Vagina (tissue), 2 donors: ENCODE measurements around the gene ZBTB22. TPM values are rescaled to one million over a fixed set of nuclear protein-coding genes. Genes with fewer than 3 reads are reported as not detected.
"Not testable (repeated sequence)": the region's sequence is repeated elsewhere in the genome, so short reads cannot be mapped to it uniquely, and the experiment has no call there.

Source experiments
- DNase-seq, 2 donors: peaks; one replicate each; pipeline ENCODE4 v3.0.0-alpha.2; 2017; ENCODE audit errors: extremely low spot score in 2 of 2
- H3K27ac ChIP-seq: fragments of 200-600 bp; sonication (generic); one replicate; pipeline ENCODE4 v1.5.1; 2019
- H3K27me3 ChIP-seq: fragments of 200-600 bp; sonication (generic); one replicate; pipeline ENCODE4 v1.5.1; 2019
- H3K36me3 ChIP-seq, 2 donors: fragments of 200-600 bp; sonication (generic); one replicate each; pipeline ENCODE4 v1.5.1; 2017 to 2019
- H3K4me1 ChIP-seq: fragments of 200-600 bp; sonication (generic); one replicate; pipeline ENCODE4 v1.5.1; 2019
- H3K4me3 ChIP-seq, 2 donors: fragments of 200-600 bp; sonication (generic); 1 replicate in 1 of 2; 2 replicates in 1 of 2; pipeline ENCODE4 v1.5.1; 2016 to 2019
- H3K9me3 ChIP-seq: fragments of 200-600 bp; sonication (generic); one replicate; pipeline ENCODE4 v1.5.1; 2019
- CTCF ChIP-seq, 3 experiments: fragments of 450-650 bp in 2 of 3; fragments of 200-600 bp in 1 of 3; sonication (generic) in 1 of 3; IDR thresholded peaks; one replicate each; pipeline ENCODE4 v1.5.1; 2017 to 2019; ENCODE audit warnings: antibody characterized with exemption in 3 of 3, mild to moderate bottlenecking in 2 of 3, moderate library complexity in 2 of 3
- POLR2A ChIP-seq, 2 donors: fragments of 450-650 bp; IDR thresholded peaks; one replicate each; pipeline ENCODE4 v1.6.1; 2017; ENCODE audit warnings: antibody characterized with exemption in 2 of 2, mild to moderate bottlenecking in 2 of 2, moderate library complexity in 2 of 2
- POLR2AphosphoS5 ChIP-seq, 2 donors: sonication (generic); formaldehyde crosslinking; IDR thresholded peaks; one replicate each; pipeline ENCODE4 v1.9.0; 2017; ENCODE audit warnings: antibody characterized with exemption in 2 of 2, mild to moderate bottlenecking in 2 of 2, low read depth in 1 of 2; ENCODE audit not compliant: insufficient read depth in 1 of 2
- intact Hi-C: fragments of 100-400 bp; cut with DNase I; formaldehyde crosslinking; loops from one replicate; pipeline ENCODE4 v1.15.1; 2023
- total RNA-seq: library from RNA; depleted of rRNA; stranded (reverse); fragments of >200 nt; gene quantifications from one replicate; pipeline ENCODE4 v1.2.3, GENCODE V29; 2016

The ZBTB22 gene
- total RNA-seq, 1 donor from 2014 or later: 18.4 TPM

GRCh38 chr6:33286946-33287914, 30.3 kb downstream of the ZBTB22 start:
- H3K9me3 ChIP-seq: no peaks in the 10 kb centered on the region
- intact Hi-C loops: no loop called here
- no peak for DNase-seq
- H3K4me3 ChIP-seq: no peak overlapping the region
- TF ChIP-seq POLR2AphosphoS5 (IDR thresholded peaks at IDR 0.05; ENCODE audit: insufficient read depth in 1 of 2, low read depth in 1 of 2): no peak
- no peak for TF ChIP-seq POLR2A (IDR thresholded peaks at IDR 0.05)
- no peak for TF ChIP-seq CTCF (IDR thresholded peaks at IDR 0.05)
- H3K27me3 ChIP-seq: no peaks in the 10 kb centered on the region
- H3K4me1 ChIP-seq: peaks cover 28% of the 10 kb centered on the region
- H3K36me3 ChIP-seq: peaks cover 0 to 40% of the 10 kb centered on the region in 2 donors
- no peak overlapping the region for H3K27ac ChIP-seq

DNA sequence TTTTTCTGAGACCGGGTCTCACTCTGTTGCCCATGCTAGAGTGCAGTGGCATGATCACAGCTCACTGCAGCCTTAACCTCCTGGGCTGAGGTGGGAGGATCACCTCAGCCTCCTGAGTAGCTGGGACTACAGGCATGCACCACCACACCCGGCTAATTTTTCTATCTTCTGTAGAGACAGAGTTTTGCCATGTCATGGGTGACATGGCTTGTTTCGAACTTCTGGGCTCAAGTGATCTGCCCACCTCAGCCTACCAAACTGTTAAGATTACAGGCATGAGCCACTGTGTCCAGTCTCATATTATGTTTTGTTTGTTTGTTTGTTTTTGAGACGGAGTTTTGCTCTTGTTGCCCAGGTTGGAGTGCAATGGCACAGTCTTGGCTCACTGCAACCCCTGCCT, 32.3 kb downstream of the ZBTB22 start:
- Histone ChIP-seq H3K36me3 (peaks cover 0 to 32% of the 10 kb centered on the region in 2 donors), H3K4me1 (peaks cover 20% of the 10 kb centered on the region)
- H3K4me3 ChIP-seq, intact Hi-C loops, H3K9me3 ChIP-seq, DNase-seq, H3K27ac ChIP-seq, H3K27me3 ChIP-seq: not testable (repeated sequence)

DNA sequence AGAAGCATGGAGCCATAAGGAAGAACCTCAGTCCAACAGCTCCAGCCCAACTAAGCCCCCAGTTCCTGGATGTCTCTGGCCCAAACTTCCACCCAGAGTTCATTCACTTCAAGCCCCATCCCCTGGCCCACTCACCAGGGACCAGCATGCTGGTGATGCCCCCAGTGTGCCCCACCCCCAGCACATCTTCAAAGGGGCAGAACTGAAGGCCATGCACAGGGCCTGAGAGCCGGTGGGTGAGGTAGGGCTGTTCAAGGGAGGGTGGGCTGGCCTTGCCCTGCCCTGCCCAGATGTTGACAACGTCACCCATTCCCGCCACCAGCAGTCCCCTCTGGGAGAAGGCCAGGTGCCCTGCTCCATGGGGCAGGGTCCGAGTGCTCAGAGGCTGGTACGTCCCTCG, 37.0 kb downstream of the ZBTB22 start:
- H3K27ac ChIP-seq: no peak overlapping the region
- peaks cover 23% of the 10 kb centered on the region for H3K4me1 ChIP-seq
- no peak for DNase-seq
- no peaks in the 10 kb centered on the region for H3K27me3 ChIP-seq
- no peaks in the 10 kb centered on the region for H3K9me3 ChIP-seq
- no peak overlapping the region for H3K4me3 ChIP-seq
- intact Hi-C loops: no loop called here
- H3K36me3 ChIP-seq: peaks cover 0 to 49% of the 10 kb centered on the region in 2 donors
- TF ChIP-seq POLR2A (IDR thresholded peaks at IDR 0.05): no peak

DNA sequence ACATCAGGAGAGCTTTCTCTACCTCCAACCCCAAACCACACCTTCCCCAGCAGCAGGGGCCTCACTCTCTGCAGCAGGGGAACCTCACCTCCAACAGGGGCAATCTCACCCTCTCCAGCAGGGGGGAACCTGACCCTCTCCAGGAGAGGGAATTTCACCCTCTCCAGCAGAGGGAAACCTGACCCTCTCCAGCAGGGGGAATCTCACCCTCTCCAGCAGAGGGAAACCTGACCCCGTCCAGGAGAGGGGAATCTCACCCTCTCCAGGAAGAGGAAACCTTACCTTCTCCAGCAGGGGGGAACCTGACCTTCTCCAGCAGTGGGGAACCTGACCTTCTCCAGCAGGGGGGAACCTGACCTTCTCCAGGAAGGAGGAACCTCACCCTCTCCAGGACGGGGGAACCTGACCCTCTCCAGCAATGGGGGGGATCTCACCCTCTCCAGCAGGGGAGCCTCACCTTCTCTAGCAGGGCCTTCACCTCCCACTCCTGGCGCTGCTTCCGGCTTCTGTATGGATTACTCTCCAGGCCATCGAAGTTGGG, 37.5 kb downstream of the ZBTB22 start:
- peaks cover 28% of the 10 kb centered on the region for H3K4me1 ChIP-seq
- peaks cover 0 to 54% of the 10 kb centered on the region in 2 donors for H3K36me3 ChIP-seq
- DNase-seq: no peak
- no peaks in the 10 kb centered on the region for H3K9me3 ChIP-seq
- TF ChIP-seq CTCF (IDR thresholded peaks at IDR 0.05): no peak
- no peak overlapping the region for H3K4me3 ChIP-seq
- H3K27me3 ChIP-seq: no peaks in the 10 kb centered on the region
- H3K27ac ChIP-seq: no peak overlapping the region
- intact Hi-C loops: loop anchor here (5.0 kb wide), 1 partner anchor 297 kb away; no protein-coding TSS in a partner anchor

DNA sequence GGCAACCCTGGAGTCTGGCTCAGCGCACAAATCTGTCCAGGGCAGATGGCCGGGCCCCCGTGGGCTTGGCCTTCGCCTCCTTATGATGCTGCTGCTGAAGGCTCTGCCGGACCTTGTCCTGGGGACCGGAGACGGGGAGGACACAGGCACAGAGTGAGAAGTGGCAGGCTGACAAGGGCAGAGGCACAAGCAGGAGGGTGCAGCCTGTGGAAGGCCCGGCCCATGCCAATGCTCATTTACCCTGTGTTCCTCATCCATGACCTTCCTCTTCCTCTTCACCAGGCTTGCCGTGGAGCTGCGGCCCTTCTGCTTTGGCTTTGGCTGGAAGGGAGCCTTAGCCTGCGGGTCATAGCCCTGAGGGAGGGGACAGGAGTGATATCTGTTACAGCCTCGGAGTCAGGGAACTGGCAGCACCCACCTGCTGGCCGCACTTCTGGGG, 38.3 kb downstream of the ZBTB22 start:
- Histone ChIP-seq H3K4me3 (no peak overlapping the region), H3K9me3 (no peaks in the 10 kb centered on the region), H3K27me3 (no peaks in the 10 kb centered on the region), H3K4me1 (peaks cover 36% of the 10 kb centered on the region), H3K27ac (no peak overlapping the region), H3K36me3 (peaks cover 0 to 51% of the 10 kb centered on the region in 2 donors)
- intact Hi-C loops: loop anchor here (5.0 kb wide), 1 partner anchor 298 kb away; no protein-coding TSS in a partner anchor
- no peak for DNase-seq
- TF ChIP-seq POLR2AphosphoS5 (IDR thresholded peaks at IDR 0.05; ENCODE audit: insufficient read depth in 1 of 2, low read depth in 1 of 2) (no peak), POLR2A (IDR thresholded peaks at IDR 0.05) (no peak), CTCF (IDR thresholded peaks at IDR 0.05) (no peak)

GRCh38 chr6:33278810-33279209, 38.7 kb downstream of the ZBTB22 start:
- Histone ChIP-seq H3K27ac (no peak overlapping the region), H3K36me3 (peaks cover 0 to 51% of the 10 kb centered on the region in 2 donors), H3K27me3 (no peaks in the 10 kb centered on the region), H3K9me3 (no peaks in the 10 kb centered on the region), H3K4me3 (no peak overlapping the region), H3K4me1 (peaks cover 40% of the 10 kb centered on the region)
- intact Hi-C loops: loop anchor here (5.0 kb wide), 1 partner anchor 298 kb away; no protein-coding TSS in a partner anchor
- TF ChIP-seq CTCF (IDR thresholded peaks at IDR 0.05): no peak
- no peak for TF ChIP-seq POLR2A (IDR thresholded peaks at IDR 0.05)
- no peak for DNase-seq
